HepG2 (cell line): ENCODE data around the gene NGB. TPM values are rescaled to one million over a fixed set of nuclear protein-coding genes. Genes with fewer than 3 reads are reported as not detected.

Source experiments
- BRCA1 ChIP-seq: sonication (generic); formaldehyde crosslinking; IDR thresholded peaks from 2 replicates; pipeline ENCODE4 v1.4.0; 2020; ENCODE audit warnings: missing genetic modification reagents
- CREB1 ChIP-seq, 2 experiments: fragments of 450-650 bp in 1 of 2; IDR thresholded peaks; 2 replicates each; pipeline ENCODE4 v1.6.1; 2016 to 2017; ENCODE audit warnings: control low read depth in 1 of 2, mild to moderate bottlenecking in 1 of 2, missing compliant biosample characterization in 1 of 2, missing genetic modification characterization in 1 of 2
- DPF2 ChIP-seq: sonication (generic); formaldehyde crosslinking; IDR thresholded peaks from 2 replicates; pipeline ENCODE4 v1.4.0; 2020; ENCODE audit warnings: mild to moderate bottlenecking, low read depth, missing genetic modification reagents, borderline replicate concordance
- E2F1 ChIP-seq: sonication (generic); formaldehyde crosslinking; IDR thresholded peaks from 2 replicates; pipeline ENCODE4 v1.5.0; 2020; ENCODE audit warnings: missing genetic modification reagents
- HHEX ChIP-seq: IDR thresholded peaks from 2 replicates; pipeline ENCODE4 v1.6.1; 2016; ENCODE audit warnings: control low read depth
- HMGXB3 ChIP-seq: sonication (generic); formaldehyde crosslinking; IDR thresholded peaks from 2 replicates; pipeline ENCODE4 v1.4.0; 2020; ENCODE audit warnings: missing genetic modification reagents, borderline replicate concordance
- JUND ChIP-seq: sonication (generic); formaldehyde crosslinking; IDR thresholded peaks from 2 replicates; pipeline ENCODE4 v1.8.0; 2022; ENCODE audit warnings: mild to moderate bottlenecking, missing genetic modification reagents
- KAT7 ChIP-seq: IDR thresholded peaks from 2 replicates; pipeline ENCODE4 v1.6.1; 2018; ENCODE audit warnings: borderline replicate concordance, missing compliant biosample characterization
- MYNN ChIP-seq: sonication (generic); formaldehyde crosslinking; IDR thresholded peaks from 2 replicates; pipeline ENCODE4 v1.4.0; 2020; ENCODE audit warnings: mild to moderate bottlenecking, low read depth, missing genetic modification reagents
- NFYC ChIP-seq: IDR thresholded peaks from 2 replicates; pipeline ENCODE4 v1.6.1; 2016; ENCODE audit warnings: missing genetic modification reagents, missing compliant biosample characterization
- NONO ChIP-seq, 2 experiments: fragments of 450-650 bp in 1 of 2; sonication (generic) in 1 of 2; formaldehyde crosslinking in 1 of 2; IDR thresholded peaks in 1 of 2; conservative IDR thresholded peaks in 1 of 2; 2 replicates each; pipeline versions ENCODE4 v1.6.1 to v1.8.0; 2017 to 2022; ENCODE audit warnings: mild to moderate bottlenecking in 1 of 2, missing genetic modification reagents in 1 of 2, moderate library complexity in 1 of 2
- RAD21 ChIP-seq: fragments of 450-650 bp; formaldehyde crosslinking; IDR thresholded peaks from 2 replicates; pipeline ENCODE4 v1.5.0; 2020; ENCODE audit warnings: mild to moderate bottlenecking
- SAP130 ChIP-seq: IDR thresholded peaks from 2 replicates; pipeline ENCODE4 v1.6.1; 2016; ENCODE audit warnings: low read depth
- SIX1 ChIP-seq: sonication (generic); formaldehyde crosslinking; IDR thresholded peaks from 2 replicates; pipeline ENCODE4 v1.4.0; 2020; ENCODE audit warnings: missing genetic modification reagents, borderline replicate concordance
- SMC3 ChIP-seq: IDR thresholded peaks from 2 replicates; pipeline ENCODE4 v1.6.1; 2011; ENCODE audit warnings: low read length, improper control_type of control experiment
- THAP11 ChIP-seq: IDR thresholded peaks from 2 replicates; pipeline ENCODE4 v1.6.1; 2016; ENCODE audit warnings: missing biosample characterization, missing genetic modification reagents
- ZBTB34 ChIP-seq: sonication (generic); formaldehyde crosslinking; IDR thresholded peaks from 2 replicates; pipeline ENCODE4 v1.8.0; 2022; ENCODE audit warnings: mild to moderate bottlenecking, missing genetic modification reagents
- ZBTB43 ChIP-seq: sonication (generic); formaldehyde crosslinking; conservative IDR thresholded peaks from 2 replicates; pipeline ENCODE4 v1.4.0; 2020; ENCODE audit warnings: missing genetic modification reagents
- ZNF263 ChIP-seq: sonication (generic); formaldehyde crosslinking; IDR thresholded peaks from 2 replicates; pipeline ENCODE4 v1.4.0; 2020; ENCODE audit warnings: missing genetic modification reagents
- ZNF282 ChIP-seq: fragments of 450-650 bp; IDR thresholded peaks from 2 replicates; pipeline ENCODE4 v1.6.1; 2018; ENCODE audit not compliant: partially characterized antibody
- ZNF496 ChIP-seq: sonication (generic); formaldehyde crosslinking; IDR thresholded peaks from 2 replicates; pipeline ENCODE4 v1.8.1; 2023; ENCODE audit warnings: mild to moderate bottlenecking, moderate library complexity, missing genetic modification reagents; ENCODE audit not compliant: insufficient replicate concordance
- ZNF616 ChIP-seq: sonication (generic); formaldehyde crosslinking; IDR thresholded peaks from 2 replicates; pipeline ENCODE4 v1.5.0; 2020; ENCODE audit warnings: low read depth, mild to moderate bottlenecking, missing genetic modification reagents
- ZNF629 ChIP-seq: sonication (generic); formaldehyde crosslinking; conservative IDR thresholded peaks from 2 replicates; pipeline ENCODE4 v1.5.0; 2020; ENCODE audit warnings: missing genetic modification reagents
- polyA plus RNA-seq, 8 experiments: library from polyadenylated mRNA; depleted of rRNA in 3 of 8; stranded (reverse) in 7 of 8; unstranded in 1 of 8; fragments of >200 nt; fragmentation: Illumina TruSeq in 4 of 8; extraction: Trizol in 4 of 8; gene quantifications; 2 replicates each; pipeline versions ENCODE4 v1.2.1 to v1.2.3, GENCODE V29; 2011 to 2016; ENCODE audit warnings: low read depth in 4 of 8, missing spikeins in 1 of 8, mixed read lengths in 1 of 8; ENCODE audit not compliant: insufficient read depth in 1 of 8
- total RNA-seq, 5 experiments: library from RNA; depleted of rRNA; stranded (reverse); fragments of >200 nt; fragmentation: Illumina TruSeq; extraction: Trizol; gene quantifications; 2 replicates each; pipeline ENCODE4 v1.2.3, GENCODE V29; 2016; ENCODE audit warnings: low read depth in 1 of 5

The NGB gene
- total and polyA plus RNA-seq, 2 of the 13 experiments (the other 11 are each of a cell fraction or from before 2014, with no cell fraction given): 0.04 TPM; not detected in 1

- TF ChIP-seq HMGXB3 (CRISPR knock-in tag) (no peak), NONO (IDR thresholded peaks at IDR 0.05) (no peak), NONO (CRISPR knock-in tag; conservative IDR thresholded peaks at IDR 0.05) (no peak), SMC3 (0 out of 2 replicates have a peak, but pooled peaks have one; percentile 5), ZNF616 (CRISPR knock-in tag) (no peak), JUND (peak; percentile 85), BRCA1 (no peak), ZNF496 (no peak), RAD21 (CRISPR knock-in tag) (no peak), ZNF629 (CRISPR knock-in tag) (no peak), DPF2 (CRISPR knock-in tag) (peak; percentile 64; the same call in 1 of the 2 replicates), MYNN (CRISPR knock-in tag) (no peak), SAP130 (CRISPR knock-in tag) (peak; percentile 86), NFYC (CRISPR knock-in tag) (no peak), ZNF282 (no peak), ZBTB43 (CRISPR knock-in tag) (no peak), HHEX (no peak; the same call in 1 of the 2 replicates), ZBTB34 (no peak), ZNF263 (CRISPR knock-in tag) (no peak), CREB1 (IDR thresholded peaks at IDR 0.05) (peak; percentile 57; the same call in 1 of the 2 replicates), CREB1 (CRISPR knock-in tag; IDR thresholded peaks at IDR 0.05) (no peak), THAP11 (CRISPR knock-in tag) (0 out of 2 replicates have a peak, but pooled peaks have one; percentile 17), KAT7 (no peak), SIX1 (no peak), E2F1 (no peak)
Observed at GRCh38 chr14:77302926-77303325, 31.9 kb upstream of the NGB start (continued).
